GM21390 (cell line): ENCODE data around the gene KRT17.
"Not testable (repeated sequence)": the region's sequence is repeated elsewhere in the genome, so short reads cannot be mapped to it uniquely, and the experiment has no call there.

ENCODE experiments used
- ATAC-seq: cut with Tn5 transposase; IDR thresholded peaks from one replicate; pipeline ENCODE4 v1.9.1; 2021; ENCODE audit not compliant: unreplicated experiment

The KRT17 gene

DNA sequence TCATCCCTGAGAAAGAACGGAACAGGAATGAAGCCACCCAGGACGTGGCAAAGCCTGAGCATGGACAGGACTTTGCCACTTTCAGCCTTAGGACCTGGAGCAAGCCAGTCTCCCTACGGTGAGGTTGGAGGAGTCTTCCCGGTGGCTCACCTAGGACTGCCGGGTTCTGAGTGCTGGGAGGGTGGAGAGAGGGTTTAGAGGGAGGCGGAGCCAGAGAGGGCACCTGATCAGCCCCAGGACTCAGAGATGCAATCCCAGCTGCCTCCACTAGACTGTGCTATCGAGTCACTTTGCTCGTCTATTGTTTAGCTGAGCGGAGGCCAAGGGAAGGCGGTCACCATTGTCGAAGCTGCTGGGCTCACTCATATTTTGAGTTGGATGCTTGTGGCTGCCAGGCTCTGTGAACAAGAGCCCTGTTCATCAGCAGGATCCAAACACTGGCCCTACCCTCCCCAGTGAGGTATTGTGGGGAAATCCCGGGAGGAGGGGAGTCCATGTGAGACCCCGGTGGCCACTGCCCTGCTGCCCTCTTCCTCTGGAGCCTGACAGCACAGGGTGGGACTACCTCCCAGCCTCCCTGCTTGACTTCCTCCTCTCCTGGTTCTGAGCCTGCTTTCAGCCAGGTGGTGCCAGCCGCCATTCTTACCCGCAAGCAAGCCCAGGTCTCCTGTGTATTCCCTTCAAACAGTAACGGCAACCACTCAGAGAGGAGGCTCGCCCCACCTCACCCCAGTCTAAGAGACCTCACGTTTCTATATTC is 44.7 kb downstream of the KRT17 start:
- peak; percentile 46 for ATAC-seq

DNA sequence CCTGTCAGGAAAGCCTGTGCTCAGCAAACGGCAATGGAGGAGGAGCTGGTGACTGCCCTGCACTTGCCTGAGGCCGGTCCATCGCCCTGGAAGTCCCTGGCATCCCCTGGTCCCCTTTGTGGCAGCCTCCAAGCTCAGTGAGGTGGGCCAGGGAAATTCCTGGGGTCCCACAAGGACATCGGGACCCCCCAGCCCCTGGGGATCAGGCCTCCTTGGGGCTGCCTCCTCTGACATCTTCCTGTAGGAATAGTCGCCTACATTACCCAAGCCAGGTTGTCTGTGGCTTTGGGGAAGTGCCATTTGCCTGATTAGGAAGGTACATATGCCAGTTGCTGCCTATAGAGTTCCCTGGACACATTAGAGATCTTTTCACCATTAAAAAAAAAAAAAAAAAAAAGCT is 45.4 kb downstream of the KRT17 start:
- no peak for ATAC-seq

DNA sequence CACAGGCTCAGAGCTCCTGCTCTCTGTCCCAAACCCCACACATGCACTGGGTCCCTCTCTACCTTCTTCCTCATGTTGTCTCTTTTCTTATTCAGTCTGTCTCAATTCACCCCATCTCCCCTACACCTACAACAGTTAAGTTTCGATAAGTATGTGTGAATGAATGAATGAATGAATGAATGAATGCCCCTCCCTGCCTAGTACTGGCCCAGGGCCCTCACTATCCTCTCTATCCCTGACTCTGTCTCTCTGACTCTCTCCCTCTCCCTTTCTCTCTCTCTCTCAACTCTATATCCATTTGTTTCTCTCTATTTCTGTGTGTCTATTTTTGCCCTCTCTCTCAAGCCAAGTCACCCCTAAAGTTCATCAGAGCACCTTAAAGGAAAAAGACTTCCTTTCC is 45.8 kb downstream of the KRT17 start:
- no peak for ATAC-seq

DNA sequence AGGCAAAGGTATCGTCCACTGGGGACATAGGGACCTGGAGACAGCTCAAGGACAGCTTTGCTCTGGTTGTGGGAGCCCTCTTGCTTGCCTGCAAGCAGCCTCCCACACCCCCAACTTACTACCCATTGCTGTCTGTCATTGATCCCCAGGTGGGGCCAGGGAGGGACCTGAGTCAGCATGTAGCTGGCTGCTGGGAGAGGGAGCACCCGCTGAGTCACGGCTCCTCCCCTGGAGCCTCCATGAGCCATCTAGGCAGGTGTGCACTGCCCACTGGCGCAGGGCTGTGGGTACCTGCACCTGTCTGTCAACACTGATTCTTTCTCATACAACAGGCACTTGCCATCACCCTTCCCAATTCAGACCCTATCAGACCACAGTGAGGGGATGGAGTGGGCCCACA is 47.6 kb downstream of the KRT17 start:
- not testable (repeated sequence) for ATAC-seq

DNA sequence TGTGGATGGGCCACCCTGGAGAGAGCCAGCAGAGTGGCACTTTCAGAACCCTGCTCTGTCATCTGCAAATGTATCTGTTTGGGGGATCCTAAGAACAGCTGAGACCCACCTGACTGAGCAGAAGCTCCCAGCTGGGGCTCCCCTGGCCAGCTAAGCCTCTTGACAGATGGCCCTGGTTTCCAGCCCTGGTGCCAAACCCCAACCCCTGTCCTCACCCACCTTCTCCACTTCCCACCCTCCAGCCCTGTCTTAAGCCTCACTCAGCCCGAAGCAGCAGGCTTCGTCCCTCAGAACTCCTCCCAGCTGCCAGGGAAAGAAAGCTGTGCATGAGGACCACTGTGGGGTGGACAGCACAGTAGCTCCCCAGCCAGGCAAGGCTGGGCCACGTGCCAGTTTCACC is 49.0 kb downstream of the KRT17 start:
- no peak for ATAC-seq

DNA sequence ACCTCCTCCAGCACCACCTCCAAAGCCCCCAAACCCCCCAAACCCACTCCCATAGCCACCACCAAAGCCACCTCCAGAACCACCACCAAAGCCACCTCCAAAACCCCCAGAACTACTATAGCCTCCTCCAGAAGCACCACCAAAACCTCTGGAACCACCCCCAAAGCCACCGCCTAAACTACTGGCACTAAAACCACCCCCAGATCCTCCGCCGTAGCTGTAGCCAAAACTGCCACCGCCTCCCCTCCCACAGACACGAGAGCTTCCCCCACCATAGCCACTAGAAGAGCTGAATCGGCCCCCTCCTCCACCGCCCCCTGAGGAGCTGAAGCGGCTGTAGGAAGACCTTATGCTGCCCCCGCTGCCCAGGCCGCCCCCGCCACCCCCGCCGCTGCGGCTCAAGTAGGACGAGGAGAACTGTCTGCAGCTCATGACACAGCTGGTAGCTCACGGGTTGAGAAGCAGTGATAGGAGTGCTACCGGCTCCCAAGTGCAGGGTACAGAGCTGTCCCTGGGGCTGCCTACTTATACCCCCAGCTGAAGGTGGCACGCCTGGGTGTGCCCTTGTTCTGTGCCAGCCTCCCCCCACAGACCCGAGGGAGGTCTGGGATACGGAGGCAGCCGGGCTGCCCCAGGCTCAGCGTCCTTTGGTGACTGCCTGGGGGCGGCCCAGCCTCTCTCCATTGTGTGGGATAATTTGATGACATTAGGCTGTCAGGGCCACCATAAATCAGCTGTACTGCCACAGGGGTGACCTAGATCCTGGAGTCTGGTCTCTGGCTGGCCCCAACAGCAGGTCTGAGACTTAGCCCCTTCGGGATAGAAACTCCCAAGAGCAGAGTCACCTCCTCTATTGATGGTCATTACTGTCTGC is 52.6 kb downstream of the KRT17 start, which contains the start of gene KRT9:
Gene KRT9, minus strand, starts transcription at position 499 of the 874 bp plus-strand sequence. Its CDS starts 67 bp downstream, at position 432.
- ATAC-seq = no peak
